HG02938 (cell line): Measurements from ENCODE around the gene UACA.
"Not testable (repeated sequence)": the region's sequence is repeated elsewhere in the genome, so short reads cannot be mapped to it uniquely, and the experiment has no call there.

ENCODE experiments used
- ATAC-seq: cut with Tn5 transposase; IDR thresholded peaks from one replicate; pipeline ENCODE4 v1.9.1; 2021; ENCODE audit warnings: mild to moderate bottlenecking, moderate library complexity; ENCODE audit not compliant: unreplicated experiment

UACA gene

GRCh38 chr15:70632079-70632478, 131.3 kb downstream of the UACA start:
- ATAC-seq, result no peak

- ATAC-seq, result no peak
These were observed 133.6 kb downstream of the UACA start for GRCh38 chr15:70629735-70630273.

- no peak for ATAC-seq
These were observed 134.8 kb downstream of the UACA start for GRCh38 chr15:70628549-70628896.

GRCh38 chr15:70627734-70628548, 135.4 kb downstream of the UACA start:
- ATAC-seq, result no peak

- no peak for ATAC-seq
These were observed 136.0 kb downstream of the UACA start for GRCh38 chr15:70627322-70627721.

GRCh38 chr15:70625438-70625837, 137.9 kb downstream of the UACA start:
- ATAC-seq, result no peak

- ATAC-seq, result no peak
These were observed 138.3 kb downstream of the UACA start for GRCh38 chr15:70625011-70625410.

- no peak for ATAC-seq
These were observed 144.4 kb downstream of the UACA start for GRCh38 chr15:70618929-70619328.

- no peak for ATAC-seq
These were observed 145.5 kb downstream of the UACA start for GRCh38 chr15:70617911-70618287.

GRCh38 chr15:70617076-70617910, 146.1 kb downstream of the UACA start:
- no peak for ATAC-seq

- ATAC-seq, result not testable (repeated sequence)
These were observed 147.0 kb downstream of the UACA start for GRCh38 chr15:70616311-70616756.

- ATAC-seq, result no peak
These were observed 147.7 kb downstream of the UACA start for GRCh38 chr15:70615435-70616310.

GRCh38 chr15:70614221-70614620, 149.1 kb downstream of the UACA start:
- no peak for ATAC-seq

- ATAC-seq, result no peak
These were observed 150.1 kb downstream of the UACA start for GRCh38 chr15:70613271-70613670.

GRCh38 chr15:70611286-70611685, 152.1 kb downstream of the UACA start:
- ATAC-seq, result no peak

- ATAC-seq, result no peak
These were observed 152.8 kb downstream of the UACA start for GRCh38 chr15:70610541-70610940.

GRCh38 chr15:70609889-70610288, 153.5 kb downstream of the UACA start:
- no peak for ATAC-seq

GRCh38 chr15:70608144-70608543, 155.2 kb downstream of the UACA start:
- ATAC-seq, result no peak

GRCh38 chr15:70605606-70606410, 157.6 kb downstream of the UACA start:
- ATAC-seq, result no peak
